K562 (cell line): ENCODE data around the gene FXYD4. TPM values are rescaled to one million over a fixed set of nuclear protein-coding genes. Genes with fewer than 3 reads are reported as not detected.

Experiments
- ATF1 ChIP-seq, 2 experiments: fragments of 450-650 bp in 1 of 2; IDR thresholded peaks; 2 replicates each; pipeline ENCODE4 v1.6.1; 2016; ENCODE audit warnings: missing compliant biosample characterization in 1 of 2, missing genetic modification characterization in 1 of 2
- CBFB ChIP-seq: sonication (generic); formaldehyde crosslinking; IDR thresholded peaks from 2 replicates; pipeline ENCODE4 v1.4.0; 2020; ENCODE audit warnings: mild to moderate bottlenecking, missing genetic modification reagents
- DDX20 ChIP-seq: fragments of 450-650 bp; IDR thresholded peaks from 2 replicates; pipeline ENCODE4 v1.6.1; 2016; ENCODE audit warnings: missing genetic modification characterization, low read depth, mild to moderate bottlenecking, missing compliant biosample characterization, moderate library complexity
- FOXK1 ChIP-seq: sonication (generic); formaldehyde crosslinking; IDR thresholded peaks from 2 replicates; pipeline ENCODE4 v1.8.0; 2022; ENCODE audit warnings: missing genetic modification reagents, mild to moderate bottlenecking, borderline replicate concordance
- HEY1 ChIP-seq: fragments of 250-450 bp; sonication (Bioruptor Pico); IDR thresholded peaks from 2 replicates; pipeline ENCODE4 v1.5.0; 2020; ENCODE audit warnings: mild to moderate bottlenecking, moderate library complexity, borderline replicate concordance
- HLTF ChIP-seq: fragments of 450-650 bp; IDR thresholded peaks from 2 replicates; pipeline ENCODE4 v1.6.1; 2016
- MBD2 ChIP-seq: sonication (generic); IDR thresholded peaks from 2 replicates; pipeline ENCODE4 v1.6.1; 2016; ENCODE audit warnings: low read depth, borderline replicate concordance
- NEUROD1 ChIP-seq: fragments of 150-350 bp; IDR thresholded peaks from 2 replicates; pipeline ENCODE4 v1.6.1; 2014; ENCODE audit warnings: borderline replicate concordance, low read length, low read depth; ENCODE audit not compliant: partially characterized antibody
- NR1H2 ChIP-seq: sonication (generic); formaldehyde crosslinking; IDR thresholded peaks from 2 replicates; pipeline ENCODE4 v1.4.0; 2020; ENCODE audit warnings: mild to moderate bottlenecking, missing genetic modification reagents
- POU5F1 ChIP-seq: fragments of 150-350 bp; IDR thresholded peaks from 2 replicates; pipeline ENCODE4 v1.6.1; 2014; ENCODE audit warnings: borderline replicate concordance, low read length, low read depth, mild to moderate bottlenecking; ENCODE audit not compliant: partially characterized antibody
- RBM34 ChIP-seq: fragments of 200-400 bp; formaldehyde crosslinking; IDR thresholded peaks from 2 replicates; pipeline ENCODE4 v1.6.1; 2018; ENCODE audit warnings: low read length, borderline replicate concordance; ENCODE audit not compliant: insufficient read depth
- RFX1 ChIP-seq: fragments of 450-650 bp; IDR thresholded peaks from 2 replicates; pipeline ENCODE4 v1.6.1; 2016; ENCODE audit warnings: mild to moderate bottlenecking, moderate library complexity
- RUNX1 ChIP-seq: sonication (generic); IDR thresholded peaks from 2 replicates; pipeline ENCODE4 v1.6.1; 2016; ENCODE audit warnings: antibody characterized with exemption, low read depth
- polyA plus RNA-seq, 8 experiments: library from polyadenylated mRNA; depleted of rRNA in 4 of 8; stranded (reverse) in 5 of 8; unstranded in 3 of 8; fragments of >200 nt; fragmentation: Nextera tagmentation in 2 of 8; fragmentation: Illumina TruSeq in 1 of 8; extraction: Ambion mirVana in 2 of 8; extraction: Trizol in 1 of 8; gene quantifications; 2 replicates each; pipeline versions ENCODE4 v1.2.1 to v1.2.3, GENCODE V29; 2011 to 2014; ENCODE audit warnings: inconsistent platforms in 1 of 8, missing spikeins in 1 of 8
- total RNA-seq, 7 experiments: library from RNA; depleted of rRNA in 6 of 7; stranded (reverse); fragments of >200 nt in 6 of 7; fragmentation: Illumina TruSeq in 2 of 7; extraction: Trizol in 2 of 7; gene quantifications; 2 replicates each; pipeline versions ENCODE4 v1.2.1 to v1.2.3, GENCODE V29; 2011 to 2021; ENCODE audit warnings: low replicate concordance in 1 of 7
- TF ChIP-seq, protein P1 (sequence below): fragments of 450-650 bp; formaldehyde crosslinking; conservative IDR thresholded peaks from 2 replicates; pipeline ENCODE4 v1.4.0; 2022; ENCODE audit warnings: mild to moderate bottlenecking, missing genetic modification characterization
- TF ChIP-seq, protein P2 (sequence below): fragments of 250-450 bp; sonication (Bioruptor Pico); IDR thresholded peaks from 2 replicates; pipeline ENCODE4 v1.5.0; 2021; ENCODE audit warnings: mild to moderate bottlenecking, moderate library complexity
- TF ChIP-seq, protein P3 (sequence below): fragments of 450-650 bp; IDR thresholded peaks from 2 replicates; pipeline ENCODE4 v1.6.1; 2016
- TF ChIP-seq, protein P4 (sequence below): fragments of 250-450 bp; sonication (Bioruptor Pico); IDR thresholded peaks from 2 replicates; pipeline ENCODE4 v1.8.0; 2022; ENCODE audit warnings: moderate library complexity, mild to moderate bottlenecking, inconsistent platforms
- TF ChIP-seq, protein P5 (sequence below): fragments of 250-450 bp; sonication (Bioruptor Pico); IDR thresholded peaks from 2 replicates; pipeline ENCODE4 v1.6.1; 2021; ENCODE audit warnings: mild to moderate bottlenecking

The FXYD4 gene
- total and polyA plus RNA-seq, 9 of the 15 experiments (the other 6 are each of a cell fraction or from before 2014, with no cell fraction given): not detected

DNA sequence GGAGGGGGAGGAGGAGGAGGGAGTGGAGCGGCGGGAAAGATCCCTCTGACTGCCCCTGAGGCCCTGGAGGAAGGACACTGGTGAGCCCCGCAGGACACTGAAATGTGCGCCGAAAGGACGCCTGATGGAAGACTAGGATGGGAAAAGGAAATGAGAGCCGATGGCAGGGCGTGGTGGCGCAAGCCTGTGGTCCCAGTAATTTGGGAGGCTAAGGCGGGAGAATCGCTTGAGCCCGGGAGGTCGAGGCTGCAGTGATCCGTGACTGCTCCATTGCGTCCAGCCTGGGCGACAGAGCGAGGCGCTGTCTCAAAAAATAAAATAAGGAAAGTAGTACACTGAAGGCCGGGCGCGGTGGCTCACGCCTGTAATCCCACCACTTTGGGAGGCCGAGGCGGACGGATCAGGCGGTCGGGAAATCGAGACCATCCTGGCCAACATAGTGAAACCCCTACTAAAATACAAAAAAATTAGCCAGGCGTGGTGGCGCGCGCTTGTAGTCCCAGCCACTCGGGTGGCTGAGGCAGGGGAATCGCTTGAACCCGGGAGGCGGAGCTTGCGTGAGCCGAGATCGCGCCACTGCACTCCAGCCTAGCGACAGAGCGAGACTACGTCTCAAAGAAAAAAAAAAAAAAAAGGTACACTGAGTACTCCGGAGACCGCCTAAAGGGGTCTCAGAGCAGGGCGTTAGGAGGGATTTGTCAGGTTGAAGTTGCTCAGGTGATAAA is 38.1 kb downstream of the FXYD4 start (continued):
- TF ChIP-seq, protein P1, sequence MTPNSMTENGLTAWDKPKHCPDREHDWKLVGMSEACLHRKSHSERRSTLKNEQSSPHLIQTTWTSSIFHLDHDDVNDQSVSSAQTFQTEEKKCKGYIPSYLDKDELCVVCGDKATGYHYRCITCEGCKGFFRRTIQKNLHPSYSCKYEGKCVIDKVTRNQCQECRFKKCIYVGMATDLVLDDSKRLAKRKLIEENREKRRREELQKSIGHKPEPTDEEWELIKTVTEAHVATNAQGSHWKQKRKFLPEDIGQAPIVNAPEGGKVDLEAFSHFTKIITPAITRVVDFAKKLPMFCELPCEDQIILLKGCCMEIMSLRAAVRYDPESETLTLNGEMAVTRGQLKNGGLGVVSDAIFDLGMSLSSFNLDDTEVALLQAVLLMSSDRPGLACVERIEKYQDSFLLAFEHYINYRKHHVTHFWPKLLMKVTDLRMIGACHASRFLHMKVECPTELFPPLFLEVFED: peak; percentile 55; the same call in 1 of the 2 replicates
- TF ChIP-seq POU5F1 (no peak), DDX20 (no peak), NR1H2 (CRISPR knock-in tag) (no peak), NEUROD1 (peak; percentile 2), RFX1 (no peak), HLTF (0 out of 2 replicates have a peak, but pooled peaks have one; percentile 53), FOXK1 (no peak), MBD2 (no peak), RBM34 (no peak), HEY1 (CRISPR knock-in tag) (no peak), CBFB (no peak), RUNX1 (0 out of 2 replicates have a peak, but pooled peaks have one; percentile 16), ATF1 (CRISPR knock-in tag; IDR thresholded peaks at IDR 0.05) (no peak), ATF1 (tag; IDR thresholded peaks at IDR 0.05) (no peak)
- TF ChIP-seq, protein P2, sequence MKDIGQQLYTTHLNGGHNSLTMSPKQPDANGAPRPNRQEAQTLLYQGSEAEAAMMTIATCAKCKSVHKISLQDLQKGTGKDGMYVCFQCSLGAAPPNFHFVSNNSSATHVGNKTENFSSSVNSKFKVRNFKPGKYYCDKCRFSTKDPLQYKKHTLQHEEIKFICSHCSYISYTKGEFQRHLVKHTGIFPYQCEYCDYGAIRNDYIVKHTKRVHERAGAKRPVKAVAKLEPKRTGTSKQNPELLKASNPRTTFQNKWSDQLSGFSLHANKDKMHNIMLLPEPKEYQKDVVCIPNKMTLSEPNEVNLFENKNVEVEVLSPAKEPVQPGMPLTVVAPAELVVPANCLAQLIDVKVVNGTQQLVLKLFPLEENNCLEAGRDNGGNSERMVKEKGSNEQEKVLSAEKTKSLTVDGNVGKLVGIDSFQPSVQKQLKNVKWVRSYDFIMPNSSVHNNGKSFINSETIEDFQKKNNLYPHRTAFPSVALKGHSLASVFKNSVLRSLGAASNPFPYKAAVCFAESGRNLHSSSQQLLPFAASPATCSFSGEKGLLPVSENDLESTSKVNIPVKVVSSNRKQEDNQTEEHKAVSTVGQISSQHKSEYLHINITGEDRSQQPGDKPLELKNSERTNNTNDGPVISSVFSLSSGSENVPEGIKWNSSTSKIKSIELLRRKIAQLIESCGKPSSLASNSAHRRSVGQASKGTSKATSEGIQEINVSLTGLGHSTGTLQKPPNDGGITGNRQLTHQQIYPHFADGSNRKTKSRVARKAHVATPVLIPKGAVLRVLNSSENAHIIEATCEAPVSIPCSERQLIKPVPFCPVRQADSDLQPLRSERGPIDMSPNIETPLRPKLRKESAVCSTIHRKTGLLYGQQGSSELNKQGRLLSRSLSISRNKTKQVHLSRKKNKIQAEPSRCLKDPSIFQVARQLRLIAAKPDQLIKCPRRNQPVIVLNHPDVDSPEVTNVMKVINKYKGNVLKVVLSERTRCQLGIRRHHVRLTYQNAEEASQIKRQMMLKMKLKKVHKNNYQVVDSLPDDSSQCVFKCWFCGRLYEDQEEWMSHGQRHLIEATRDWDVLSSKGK: no peak
- TF ChIP-seq, protein P3, sequence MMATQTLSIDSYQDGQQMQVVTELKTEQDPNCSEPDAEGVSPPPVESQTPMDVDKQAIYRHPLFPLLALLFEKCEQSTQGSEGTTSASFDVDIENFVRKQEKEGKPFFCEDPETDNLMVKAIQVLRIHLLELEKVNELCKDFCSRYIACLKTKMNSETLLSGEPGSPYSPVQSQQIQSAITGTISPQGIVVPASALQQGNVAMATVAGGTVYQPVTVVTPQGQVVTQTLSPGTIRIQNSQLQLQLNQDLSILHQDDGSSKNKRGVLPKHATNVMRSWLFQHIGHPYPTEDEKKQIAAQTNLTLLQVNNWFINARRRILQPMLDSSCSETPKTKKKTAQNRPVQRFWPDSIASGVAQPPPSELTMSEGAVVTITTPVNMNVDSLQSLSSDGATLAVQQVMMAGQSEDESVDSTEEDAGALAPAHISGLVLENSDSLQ: no peak
- TF ChIP-seq, protein P4, sequence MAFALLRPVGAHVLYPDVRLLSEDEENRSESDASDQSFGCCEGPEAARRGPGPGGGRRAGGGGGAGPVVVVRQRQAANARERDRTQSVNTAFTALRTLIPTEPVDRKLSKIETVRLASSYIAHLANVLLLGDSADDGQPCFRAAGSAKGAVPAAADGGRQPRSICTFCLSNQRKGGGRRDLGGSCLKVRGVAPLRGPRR (CRISPR knock-in tag): no peak
- TF ChIP-seq, protein P5, sequence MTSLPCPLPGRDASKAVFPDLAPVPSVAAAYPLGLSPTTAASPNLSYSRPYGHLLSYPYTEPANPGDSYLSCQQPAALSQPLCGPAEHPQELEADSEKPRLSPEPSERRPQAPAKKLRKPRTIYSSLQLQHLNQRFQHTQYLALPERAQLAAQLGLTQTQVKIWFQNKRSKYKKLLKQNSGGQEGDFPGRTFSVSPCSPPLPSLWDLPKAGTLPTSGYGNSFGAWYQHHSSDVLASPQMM (CRISPR knock-in tag): no peak
